Measurements from ENCODE around the gene SH3RF2. TPM values are rescaled to one million over a fixed set of nuclear protein-coding genes. Genes with fewer than 3 reads are reported as not detected.
"Not testable (repeated sequence)": the region's sequence is repeated elsewhere in the genome, so short reads cannot be mapped to it uniquely, and the experiment has no call there.

SH3RF2 gene
- total RNA-seq, 2 donors from 2014 or later, result 41.2 to 272 TPM

- Histone ChIP-seq H3K4me3 (no peak overlapping the region), H3K4me1 (no peaks in the 10 kb centered on the region), H3K9me3 (peaks cover 0 to 7% of the 10 kb centered on the region in 2 donors), H3K27ac (no peak overlapping the region), H3K27me3 (no peaks in the 10 kb centered on the region), H3K36me3 (no peaks in the 10 kb centered on the region)
- no peak for DNase-seq (ENCODE audit: low spot score)
- no peak for TF ChIP-seq CTCF (IDR thresholded peaks at IDR 0.05)
These were observed 54.7 kb downstream of the SH3RF2 start for GRCh38 chr5:145991044-145991575.

- H3K9me3 ChIP-seq; H3K36me3 ChIP-seq; H3K27ac ChIP-seq; H3K27me3 ChIP-seq; H3K4me3 ChIP-seq; H3K4me1 ChIP-seq; DNase-seq (ENCODE audit: low spot score): not testable (repeated sequence)
These were observed 57.2 kb downstream of the SH3RF2 start for GRCh38 chr5:145993538-145993937.

DNA sequence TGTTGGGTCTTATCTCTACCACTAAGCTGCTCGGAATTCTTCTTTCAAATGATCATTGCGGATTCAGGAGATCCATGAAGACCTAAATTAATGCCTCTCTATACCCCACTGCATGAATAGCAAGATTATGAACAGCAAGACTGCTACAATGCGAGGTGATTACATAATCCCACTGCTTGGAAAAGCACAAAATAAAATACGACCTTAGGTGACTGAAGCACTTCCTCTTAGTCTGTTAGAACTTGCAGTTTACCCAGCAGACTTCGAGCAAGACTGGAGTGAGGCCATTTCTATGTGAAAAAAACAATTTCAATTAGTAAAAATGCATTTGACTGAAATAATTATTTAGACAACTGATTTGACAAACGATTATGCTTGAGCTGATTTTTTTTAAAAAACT is 59.8 kb downstream of the SH3RF2 start:
- no peak for TF ChIP-seq CTCF (IDR thresholded peaks at IDR 0.05)
- Histone ChIP-seq H3K27ac (no peak overlapping the region), H3K27me3 (no peaks in the 10 kb centered on the region), H3K4me3 (no peak overlapping the region), H3K9me3 (peaks cover 0 to 7% of the 10 kb centered on the region in 2 donors), H3K36me3 (no peaks in the 10 kb centered on the region), H3K4me1 (no peaks in the 10 kb centered on the region)
- DNase-seq (ENCODE audit: low spot score), result no peak

DNA sequence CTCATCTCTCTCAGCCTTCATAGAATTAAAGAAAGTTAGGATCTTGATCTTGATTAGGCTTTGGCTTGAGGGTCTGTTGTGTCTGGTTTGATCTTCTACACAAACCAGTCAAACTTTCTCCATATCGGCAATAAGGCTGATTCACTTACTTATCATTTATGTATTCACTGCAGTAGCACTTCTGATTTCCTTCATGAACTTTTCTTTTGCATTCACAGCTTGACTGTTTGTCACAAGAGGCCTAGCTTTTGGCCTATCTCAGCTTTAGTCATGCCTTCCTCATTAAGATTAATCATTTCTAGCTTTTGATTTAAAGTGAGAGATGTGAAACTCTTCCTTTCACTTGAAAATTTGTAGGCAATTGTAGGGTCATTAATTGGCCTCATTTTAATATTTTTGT is 62.8 kb downstream of the SH3RF2 start:
- no peak for DNase-seq (ENCODE audit: low spot score)
- Histone ChIP-seq H3K4me3 (no peak overlapping the region), H3K27ac (no peak overlapping the region), H3K36me3 (no peaks in the 10 kb centered on the region), H3K27me3 (no peaks in the 10 kb centered on the region), H3K4me1 (no peaks in the 10 kb centered on the region), H3K9me3 (no peaks in the 10 kb centered on the region)
- TF ChIP-seq CTCF (IDR thresholded peaks at IDR 0.05), result no peak

DNA sequence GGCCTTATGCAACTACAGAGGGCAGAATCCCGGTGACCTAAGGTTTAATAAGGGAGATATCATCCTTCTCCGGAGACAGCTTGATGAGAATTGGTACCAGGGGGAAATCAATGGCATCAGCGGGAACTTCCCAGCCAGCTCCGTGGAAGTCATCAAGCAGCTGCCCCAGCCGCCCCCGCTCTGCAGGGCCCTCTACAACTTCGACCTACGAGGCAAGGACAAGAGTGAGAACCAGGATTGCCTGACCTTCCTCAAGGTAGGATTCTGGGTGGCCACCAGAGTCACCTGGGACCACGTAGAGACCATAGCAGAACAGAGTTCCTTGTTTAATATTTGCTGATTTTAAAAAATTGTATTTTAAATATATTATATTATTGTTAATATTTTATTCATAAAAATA is 63.7 kb downstream of the SH3RF2 start:
- no peak for DNase-seq (ENCODE audit: low spot score)
- TF ChIP-seq CTCF (IDR thresholded peaks at IDR 0.05), result no peak
- H3K4me3 ChIP-seq, result no peak overlapping the region

GRCh38 chr5:146001544-146002190 is 65.3 kb downstream of the SH3RF2 start:
- H3K36me3 ChIP-seq, result no peaks in the 10 kb centered on the region
- no peaks in the 10 kb centered on the region for H3K27me3 ChIP-seq
- H3K4me3 ChIP-seq, result no peak overlapping the region
- DNase-seq (ENCODE audit: low spot score), result no peak
- H3K9me3 ChIP-seq, result no peaks in the 10 kb centered on the region
- H3K27ac ChIP-seq, result no peak overlapping the region
- no peaks in the 10 kb centered on the region for H3K4me1 ChIP-seq
- TF ChIP-seq CTCF (IDR thresholded peaks at IDR 0.05), result no peak

More for the DNA sequence above, 63.7 kb downstream of the SH3RF2 start:
- H3K27ac ChIP-seq, result no peak overlapping the region
- no peaks in the 10 kb centered on the region for H3K4me1 ChIP-seq
- H3K36me3 ChIP-seq, result no peaks in the 10 kb centered on the region
- no peaks in the 10 kb centered on the region for H3K9me3 ChIP-seq
- H3K27me3 ChIP-seq, result no peaks in the 10 kb centered on the region

Data from right atrium auricular region (tissue), 2 donors.